Lung (tissue), 12 donors: ENCODE data around the gene LY6G6D. TPM values are rescaled to one million over a fixed set of nuclear protein-coding genes. Genes with fewer than 3 reads are reported as not detected.
A peak's percentile ranks its signal among the peaks of the same experiment; 100 is the strongest.

ENCODE experiments used
- ATAC-seq: fragments of 200-7000 bp; cut with Tn5 transposase; one replicate; pipeline ENCODE4 v1.9.1; 2020; ENCODE audit warnings: moderate number of reproducible peaks; ENCODE audit not compliant: insufficient read depth, low FRiP score
- DNase-seq, 3 donors: peaks; one replicate each; pipeline ENCODE4 v3.0.0-alpha.2; 2013 to 2017
- H3K27ac ChIP-seq, 2 donors: one replicate each; pipeline ENCODE4 v1.5.1; 2013; ENCODE audit warnings: mild to moderate bottlenecking in 2 of 2, moderate library complexity in 2 of 2, control low read depth in 1 of 2, inconsistent platforms in 1 of 2, low read depth in 1 of 2, low read length in 1 of 2
- H3K27me3 ChIP-seq, 3 donors: one replicate each; pipeline ENCODE4 v1.5.1; 2013; ENCODE audit warnings: low read length in 2 of 3; ENCODE audit not compliant: control insufficient read depth in 3 of 3, insufficient read depth in 3 of 3
- H3K36me3 ChIP-seq, 4 donors: one replicate each; pipeline ENCODE4 v1.5.1; 2013; ENCODE audit warnings: low read length in 4 of 4, mild to moderate bottlenecking in 1 of 4, moderate library complexity in 1 of 4; ENCODE audit not compliant: control insufficient read depth in 4 of 4, insufficient read depth in 4 of 4
- H3K4me1 ChIP-seq, 5 donors: one replicate each; pipeline ENCODE4 v1.5.1; 2013; ENCODE audit warnings: low read length in 5 of 5, mild to moderate bottlenecking in 2 of 5, moderate library complexity in 1 of 5; ENCODE audit not compliant: control insufficient read depth in 5 of 5, insufficient read depth in 5 of 5
- H3K4me3 ChIP-seq: one replicate; pipeline ENCODE4 v1.5.1; 2013; ENCODE audit warnings: mild to moderate bottlenecking, control low read depth, moderate library complexity
- H3K9ac ChIP-seq, 2 donors: one replicate each; pipeline ENCODE4 v1.5.1; 2013; ENCODE audit warnings: low read length in 2 of 2, control low read depth in 1 of 2; ENCODE audit not compliant: insufficient read depth in 1 of 2
- H3K9me3 ChIP-seq, 4 donors: one replicate each; pipeline ENCODE4 v1.5.1; 2013; ENCODE audit warnings: low read length in 3 of 4, mild to moderate bottlenecking in 1 of 4, moderate library complexity in 1 of 4; ENCODE audit not compliant: control insufficient read depth in 4 of 4, insufficient read depth in 3 of 4
- WGBS, 2 donors: extraction: QIAGEN DNeasy Blood & Tissue Kit; methylation state at CpG; one replicate each; pipeline ENCODE4 v1.1.7; 2013; 5-methylcytosine and 5-hydroxymethylcytosine counted together
- polyA plus RNA-seq, 2 donors: library from polyadenylated mRNA; stranded (reverse); fragments of 200-250 nt; gene quantifications; one replicate each; pipeline ENCODE4 v1.2.1, GENCODE V29; 2013
- total RNA-seq, 2 donors: library from RNA; depleted of rRNA in 1 of 2; stranded (reverse); fragments of >200 nt in 1 of 2; gene quantifications; one replicate each; pipeline ENCODE4 v1.2.1, GENCODE V29; 2014 to 2021
- TF ChIP-seq, protein P1 (sequence below): IDR thresholded peaks from 2 replicates; pipeline ENCODE4 v1.5.1; 2012; ENCODE audit warnings: mild to moderate bottlenecking; ENCODE audit errors: control extremely low read depth, extremely low read depth
- donor health status: control.
- donor health status: control.
- donor health status: Bipolar disorder and iron deficiency.
- donor health status: healthy.
- donor health status: DM: yes; HTN: yes; CAD: no.

Gene LY6G6D
- total and polyA plus RNA-seq, 4 donors: not detected

DNA sequence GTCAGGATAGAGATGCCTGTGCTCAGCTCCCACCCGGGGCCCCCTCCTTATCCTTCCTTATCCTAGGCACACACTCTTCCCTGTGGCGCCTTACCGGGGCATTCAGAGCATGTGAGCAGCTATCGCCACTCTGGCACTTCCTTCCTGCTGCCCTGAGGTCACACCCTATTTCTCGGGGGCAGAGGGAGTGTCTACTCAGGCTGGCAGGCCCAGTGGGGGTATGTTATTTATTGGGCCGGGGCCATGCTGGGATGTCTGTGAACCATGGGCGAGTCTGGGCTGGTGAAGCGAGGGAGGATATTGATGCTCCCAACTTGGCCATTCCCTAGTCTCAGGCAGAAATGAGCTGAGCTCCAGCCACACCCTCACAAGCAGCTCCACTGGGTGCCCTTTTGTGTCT lies 3.9 kb upstream of the LY6G6D start:
- Histone ChIP-seq H3K36me3 (no peaks in the 10 kb centered on the region), H3K9me3 (no peaks in the 10 kb centered on the region), H3K9ac (no peak overlapping the region), H3K27me3 (no peaks in the 10 kb centered on the region), H3K27ac (no peak overlapping the region), H3K4me1 (peaks cover 0 to 19% (median 8%) of the 10 kb centered on the region in 5 donors), H3K4me3 (no peak overlapping the region)
- ATAC-seq: peak; percentile 19
- no peak for DNase-seq
- TF ChIP-seq, protein P1, sequence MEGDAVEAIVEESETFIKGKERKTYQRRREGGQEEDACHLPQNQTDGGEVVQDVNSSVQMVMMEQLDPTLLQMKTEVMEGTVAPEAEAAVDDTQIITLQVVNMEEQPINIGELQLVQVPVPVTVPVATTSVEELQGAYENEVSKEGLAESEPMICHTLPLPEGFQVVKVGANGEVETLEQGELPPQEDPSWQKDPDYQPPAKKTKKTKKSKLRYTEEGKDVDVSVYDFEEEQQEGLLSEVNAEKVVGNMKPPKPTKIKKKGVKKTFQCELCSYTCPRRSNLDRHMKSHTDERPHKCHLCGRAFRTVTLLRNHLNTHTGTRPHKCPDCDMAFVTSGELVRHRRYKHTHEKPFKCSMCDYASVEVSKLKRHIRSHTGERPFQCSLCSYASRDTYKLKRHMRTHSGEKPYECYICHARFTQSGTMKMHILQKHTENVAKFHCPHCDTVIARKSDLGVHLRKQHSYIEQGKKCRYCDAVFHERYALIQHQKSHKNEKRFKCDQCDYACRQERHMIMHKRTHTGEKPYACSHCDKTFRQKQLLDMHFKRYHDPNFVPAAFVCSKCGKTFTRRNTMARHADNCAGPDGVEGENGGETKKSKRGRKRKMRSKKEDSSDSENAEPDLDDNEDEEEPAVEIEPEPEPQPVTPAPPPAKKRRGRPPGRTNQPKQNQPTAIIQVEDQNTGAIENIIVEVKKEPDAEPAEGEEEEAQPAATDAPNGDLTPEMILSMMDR: no peak
- 32 to 36% methylated on average over 8 of the region's 8 CpGs for WGBS, 2 donors

DNA sequence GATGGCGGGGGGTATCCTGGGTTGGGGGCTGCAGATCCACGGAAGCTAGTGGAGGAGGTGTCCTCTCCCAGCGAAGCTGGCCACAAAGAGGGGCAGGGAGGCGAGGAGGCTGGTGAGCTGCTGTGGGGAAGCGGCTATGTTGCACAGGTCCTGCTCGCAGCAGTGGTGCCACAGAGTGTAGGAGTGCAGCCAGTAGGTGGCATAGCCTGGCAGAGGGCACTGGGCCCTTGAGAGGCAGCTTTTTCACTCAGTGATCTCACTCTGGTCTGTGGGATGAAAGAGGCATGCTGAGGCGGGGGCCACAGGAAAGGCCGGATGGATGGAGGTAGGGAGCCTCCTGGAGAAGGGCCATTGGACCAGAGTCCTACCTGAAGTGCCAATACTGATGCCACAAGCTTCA lies 2.9 kb upstream of the LY6G6D start:
- no peak for DNase-seq

DNA sequence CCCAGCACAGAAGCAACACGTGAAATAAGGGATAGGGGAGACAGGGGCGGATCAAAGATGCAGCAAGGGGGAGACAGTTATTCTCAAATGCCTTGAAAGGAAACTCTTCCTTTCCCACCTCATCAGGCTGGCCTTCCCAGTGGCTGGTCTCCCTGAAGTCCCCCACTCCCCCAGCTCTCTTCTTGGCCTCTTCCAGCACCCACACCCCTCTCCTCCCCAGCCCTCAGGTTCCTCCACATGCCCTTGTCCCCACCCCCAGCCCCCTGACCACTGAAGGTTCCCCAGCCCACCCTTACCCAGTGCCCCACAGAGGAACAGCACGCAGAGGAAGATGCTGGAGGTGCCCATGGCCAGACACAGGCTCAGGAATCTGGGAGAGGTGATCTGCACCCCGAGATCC lies 1.7 kb upstream of the LY6G6D start:
- Histone ChIP-seq H3K27ac (no peak overlapping the region), H3K9ac (no peak overlapping the region), H3K4me3 (no peak overlapping the region), H3K27me3 (no peaks in the 10 kb centered on the region), H3K4me1 (peaks cover 0 to 22% (median 8%) of the 10 kb centered on the region in 5 donors), H3K36me3 (no peaks in the 10 kb centered on the region), H3K9me3 (no peaks in the 10 kb centered on the region)
- 79 to 83% methylated on average over 4 of the region's 4 CpGs for WGBS, 2 donors
- ATAC-seq: no peak
- no peak for DNase-seq
- TF ChIP-seq, protein P1: no peak

More for the DNA sequence above, 2.9 kb upstream of the LY6G6D start:
- TF ChIP-seq, protein P1: no peak
- Histone ChIP-seq H3K4me3 (no peak overlapping the region), H3K9ac (no peak overlapping the region), H3K36me3 (no peaks in the 10 kb centered on the region), H3K4me1 (peaks cover 0 to 19% (median 8%) of the 10 kb centered on the region in 5 donors), H3K27me3 (no peaks in the 10 kb centered on the region), H3K27ac (no peak overlapping the region), H3K9me3 (no peaks in the 10 kb centered on the region)
- ATAC-seq: no peak
- 76 to 81% methylated on average over 8 of the region's 8 CpGs for WGBS, 2 donors
